ENCODE data around the gene OR10K1.

GRCh38 chr1:158426137-158426536 is 35.5 kb upstream of the OR10K1 start, which contains the start of gene OR10K2:
- TF ChIP-seq CTCF (IDR thresholded peaks at IDR 0.05) = no peak
- no peak for TF ChIP-seq POLR2AphosphoS5 (IDR thresholded peaks at IDR 0.05)
- TF ChIP-seq POLR2A (IDR thresholded peaks at IDR 0.05; ENCODE audit: low read depth) = no peak

Data from esophagus muscularis mucosa (tissue), 3 donors.